ENCODE measurements around the gene DDX60. TPM values are rescaled to one million over a fixed set of nuclear protein-coding genes. Genes with fewer than 3 reads are reported as not detected.

DDX60 gene
- total and polyA plus RNA-seq, 2 donors (not counting 3 experiments of a cell fraction or from before 2014, with no cell fraction given), result 3.8 to 9.3 TPM

DNA sequence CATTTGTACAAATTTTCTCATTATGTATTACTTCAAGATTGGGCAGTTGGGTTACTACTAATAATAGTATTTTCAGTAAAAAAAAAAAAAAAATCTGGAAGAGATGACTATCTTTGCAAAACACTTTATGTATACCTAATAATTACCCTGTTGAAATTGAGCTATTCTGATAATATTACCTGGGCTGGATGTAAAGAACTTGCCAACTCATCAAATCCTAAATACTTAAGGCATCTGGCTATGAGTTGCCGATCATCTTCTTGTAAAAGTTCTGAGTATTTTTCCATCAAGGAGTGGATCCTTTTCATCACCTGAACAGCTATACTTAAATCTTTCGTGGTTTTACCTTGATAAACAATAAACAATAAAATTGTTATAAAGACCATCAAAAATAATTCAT lies 42.7 kb downstream of the DDX60 start:
- no peak for FAIRE-seq

GRCh38 chr4:168274871-168275270 lies 43.7 kb downstream of the DDX60 start:
- DNase-seq (ENCODE audit: low read depth, low spot score), result no peak
- Histone ChIP-seq H3K79me2 (ENCODE audit: control insufficient read depth, insufficient read depth, low read length) (no peaks in the 10 kb centered on the region), H3K9me1 (replicated peaks; ENCODE audit: control insufficient read depth, extremely low read depth, insufficient read depth, low read length) (no peaks in the 10 kb centered on the region), H3K9me3 (replicated peaks; ENCODE audit: control insufficient read depth, insufficient read depth, low read length) (no peaks in the 10 kb centered on the region), H3K9ac (replicated peaks; ENCODE audit: extremely low read depth, insufficient read depth, low read length) (no peak overlapping the region), H3K4me2 (ENCODE audit: insufficient read depth, low read length) (no peak overlapping the region), H3K4me3 (replicated peaks in 1 of 3; ENCODE audit: insufficient read depth in 1 of 3, low read depth in 1 of 3, low read length in 3 of 3) (no peak overlapping the region), H3K27ac (ENCODE audit: insufficient read depth, low read depth, low read length) (no peak overlapping the region), H3K27me3 (ENCODE audit: control insufficient read depth in 2 of 2, insufficient read depth in 2 of 2, low read length in 2 of 2) (no peaks in the 10 kb centered on the region), H3K36me3 (ENCODE audit: control insufficient read depth in 2 of 2, extremely low read depth in 1 of 2, insufficient read depth in 2 of 2, low read length in 2 of 2) (no peaks in the 10 kb centered on the region), H3K4me1 (ENCODE audit: control insufficient read depth, extremely low read depth, insufficient read depth, low read length) (peaks cover 3% of the 10 kb centered on the region), H2AFZ (ENCODE audit: low read depth, low read length) (no peak overlapping the region), H4K20me1 (replicated peaks; ENCODE audit: control insufficient read depth, extremely low read depth, insufficient read depth, low read length) (no peaks in the 10 kb centered on the region)
- dilution Hi-C loops (cut with MboI; ENCODE audit: extremely low pct_ligation_motif_present, low sequenced_read_pairs) (no loop called here), intact Hi-C loops (cut with micrococcal nuclease) (no loop called here)
- ChIA-PET POLR2A (no interaction called here), CTCF (interaction anchor here (1.0 to 1.2 kb wide), 2 partner anchors 9 to 230 kb away, joined by 3 read pairs; no protein-coding TSS in a partner anchor)
- no TSS peak for BruUV-seq (replicated peaks)
- FAIRE-seq, result no peak
- no peak for TF ChIP-seq POLR2AphosphoS5 (IDR thresholded peaks at IDR 0.05; ENCODE audit: insufficient read depth, low read depth, low read length)
- no peak for TF ChIP-seq POLR2A (IDR thresholded peaks at IDR 0.05; ENCODE audit: low read depth, low read length)
- TF ChIP-seq GATA2 (IDR thresholded peaks at IDR 0.05; ENCODE audit: insufficient read depth, insufficient read length, low read depth, low read length), result no peak
- TF ChIP-seq MYC (IDR thresholded peaks at IDR 0.05; ENCODE audit: low read depth, low read length), result no peak
- no peak for TF ChIP-seq FOS (IDR thresholded peaks at IDR 0.05; ENCODE audit: borderline replicate concordance, insufficient read depth, low read length)
- no peak for TF ChIP-seq CTCF (IDR thresholded peaks at IDR 0.05; ENCODE audit: extremely low read depth in 1 of 2, insufficient read depth in 1 of 2, low read depth in 1 of 2, low read length in 2 of 2)
- no peak for TF ChIP-seq MAX (IDR thresholded peaks at IDR 0.05; ENCODE audit: insufficient read depth, insufficient read length)
- TF ChIP-seq JUN (IDR thresholded peaks at IDR 0.05; ENCODE audit: borderline replicate concordance, insufficient read depth, insufficient read length, low read depth), result no peak
- TF ChIP-seq EZH2 (IDR thresholded peaks at IDR 0.05; ENCODE audit: borderline replicate concordance, low read depth, low read length, severe bottlenecking), result no peak

More for the DNA sequence above, 42.7 kb downstream of the DDX60 start:
- H3K79me2 ChIP-seq (ENCODE audit: control insufficient read depth, insufficient read depth, low read length), result no peaks in the 10 kb centered on the region
- H3K27me3 ChIP-seq (ENCODE audit: control insufficient read depth in 2 of 2, insufficient read depth in 2 of 2, low read length in 2 of 2), result no peaks in the 10 kb centered on the region
- no peaks in the 10 kb centered on the region for H4K20me1 ChIP-seq (replicated peaks; ENCODE audit: control insufficient read depth, extremely low read depth, insufficient read depth, low read length)
- no peaks in the 10 kb centered on the region for H3K9me1 ChIP-seq (replicated peaks; ENCODE audit: control insufficient read depth, extremely low read depth, insufficient read depth, low read length)
- BruUV-seq (replicated peaks), result no TSS peak
- H3K4me1 ChIP-seq (ENCODE audit: control insufficient read depth, extremely low read depth, insufficient read depth, low read length), result peaks cover 3% of the 10 kb centered on the region
- intact Hi-C loops (cut with micrococcal nuclease) (no loop called here), dilution Hi-C loops (cut with MboI; ENCODE audit: extremely low pct_ligation_motif_present, low sequenced_read_pairs) (no loop called here)
- no peak for DNase-seq (ENCODE audit: low read depth, low spot score)
- H3K4me2 ChIP-seq (ENCODE audit: insufficient read depth, low read length), result no peak overlapping the region
- H3K9ac ChIP-seq (replicated peaks; ENCODE audit: extremely low read depth, insufficient read depth, low read length), result no peak overlapping the region
- H3K36me3 ChIP-seq (ENCODE audit: control insufficient read depth in 2 of 2, extremely low read depth in 1 of 2, insufficient read depth in 2 of 2, low read length in 2 of 2), result no peaks in the 10 kb centered on the region
- H3K4me3 ChIP-seq (replicated peaks in 1 of 3; ENCODE audit: insufficient read depth in 1 of 3, low read depth in 1 of 3, low read length in 3 of 3), result no peak overlapping the region
- ChIA-PET POLR2A (no interaction called here), CTCF (interaction anchor here (1.0 kb wide), 1 partner anchor 229 kb away, joined by 3 read pairs; no protein-coding TSS in a partner anchor)
- no peak overlapping the region for H3K27ac ChIP-seq (ENCODE audit: insufficient read depth, low read depth, low read length)
- TF ChIP-seq MYC (IDR thresholded peaks at IDR 0.05; ENCODE audit: low read depth, low read length) (no peak), FOS (IDR thresholded peaks at IDR 0.05; ENCODE audit: borderline replicate concordance, insufficient read depth, low read length) (no peak)
- H3K9me3 ChIP-seq (replicated peaks; ENCODE audit: control insufficient read depth, insufficient read depth, low read length), result no peaks in the 10 kb centered on the region
- H2AFZ ChIP-seq (ENCODE audit: low read depth, low read length), result no peak overlapping the region

All from endothelial cell of umbilical vein (primary cell).